ENCODE measurements around the gene PAEP.
"Not testable (repeated sequence)": the region's sequence is repeated elsewhere in the genome, so short reads cannot be mapped to it uniquely, and the experiment has no call there.

PAEP gene

GRCh38 chr9:135525241-135526088 is 36.1 kb upstream of the PAEP start:
- DNase-seq (ENCODE audit: low read depth in 1 of 2, low spot score in 1 of 2): no peak

DNA sequence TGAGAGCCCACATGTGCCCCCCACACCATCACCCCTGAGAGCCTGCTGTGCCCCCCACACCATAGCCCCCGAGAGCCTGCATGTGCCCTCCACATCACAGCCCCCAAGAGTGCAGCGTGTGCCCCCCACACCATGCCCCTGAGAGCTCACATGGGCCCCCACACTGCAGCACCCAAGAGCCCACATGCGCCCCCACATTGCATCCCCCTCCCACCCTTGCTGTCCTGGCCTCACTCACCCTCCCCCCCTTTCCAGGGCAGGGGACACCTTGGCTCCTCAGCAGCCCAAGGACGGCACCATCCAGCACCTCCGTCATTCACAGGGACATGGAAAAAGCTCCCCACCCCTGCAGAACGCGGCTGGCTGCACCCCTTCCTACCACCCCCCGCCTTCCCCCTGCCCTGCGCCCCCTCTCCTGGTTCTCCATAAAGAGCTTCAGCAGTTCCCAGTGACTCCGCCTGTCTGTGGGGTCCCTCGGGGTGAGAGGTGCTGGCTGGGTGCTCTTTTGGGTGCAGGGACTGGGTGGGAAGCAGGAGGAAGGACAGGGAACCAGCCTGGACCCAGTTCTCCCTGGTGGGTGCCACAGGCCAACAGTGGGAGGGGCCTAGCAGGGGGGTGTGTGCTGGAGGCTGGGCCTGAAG is 35.3 kb upstream of the PAEP start:
- DNase-seq (ENCODE audit: low read depth in 1 of 2, low spot score in 1 of 2): no peak

DNA sequence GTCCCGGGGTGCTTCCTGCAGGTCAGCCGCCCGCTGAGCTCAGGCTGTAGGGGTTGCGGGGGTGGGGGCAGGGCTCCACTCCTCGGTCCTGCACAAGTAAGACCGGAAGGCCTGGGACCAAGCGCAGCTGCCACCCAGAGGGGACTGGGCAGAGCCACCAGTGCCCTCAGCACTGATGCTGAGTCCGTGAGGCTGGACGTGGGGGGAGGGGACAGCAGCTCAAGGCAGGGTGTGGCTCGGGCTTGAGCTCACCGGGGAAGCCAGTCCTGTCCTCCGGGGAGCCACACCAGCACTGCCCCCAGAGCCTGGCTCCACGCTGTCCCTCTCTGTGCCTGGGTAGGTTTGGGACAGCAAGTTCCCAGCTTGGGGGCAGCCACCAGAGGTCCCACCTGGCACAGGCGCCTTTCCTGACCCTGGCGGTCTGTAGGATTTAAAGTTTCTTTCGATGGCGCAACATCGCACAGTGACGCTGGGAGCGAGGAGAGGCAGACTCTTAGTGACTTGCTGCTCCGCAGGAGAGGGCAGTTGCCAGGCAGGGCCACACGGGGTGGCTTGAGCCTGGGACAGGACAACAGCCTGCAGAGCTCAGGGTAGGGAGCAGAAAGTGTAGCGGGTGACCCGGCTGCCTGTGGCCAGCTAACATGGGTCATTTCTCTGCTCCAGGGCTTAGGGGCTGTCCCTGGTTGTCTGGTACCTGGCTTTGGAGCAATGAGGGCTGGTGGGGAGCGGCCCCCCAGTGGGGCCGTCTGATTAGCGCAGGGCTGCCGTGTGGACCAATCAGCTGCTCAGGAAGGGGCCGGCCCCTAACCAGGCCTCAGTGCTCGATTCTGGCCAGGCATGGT is 34.6 kb upstream of the PAEP start:
- no peak for DNase-seq (ENCODE audit: low read depth in 1 of 2, low spot score in 1 of 2)

- DNase-seq (ENCODE audit: low read depth in 1 of 2, low spot score in 1 of 2): not testable (repeated sequence)
These were observed 32.6 kb upstream of the PAEP start for GRCh38 chr9:135528842-135529435.

- no peak for DNase-seq (ENCODE audit: low read depth in 1 of 2, low spot score in 1 of 2)
These were observed 31.4 kb upstream of the PAEP start for GRCh38 chr9:135530146-135530545.

- no peak for DNase-seq (ENCODE audit: low read depth in 1 of 2, low spot score in 1 of 2)
These were observed 30.5 kb upstream of the PAEP start for GRCh38 chr9:135531096-135531495.

GRCh38 chr9:135533113-135533512 is 28.4 kb upstream of the PAEP start:
- DNase-seq (ENCODE audit: low read depth in 1 of 2, low spot score in 1 of 2): no peak

DNA sequence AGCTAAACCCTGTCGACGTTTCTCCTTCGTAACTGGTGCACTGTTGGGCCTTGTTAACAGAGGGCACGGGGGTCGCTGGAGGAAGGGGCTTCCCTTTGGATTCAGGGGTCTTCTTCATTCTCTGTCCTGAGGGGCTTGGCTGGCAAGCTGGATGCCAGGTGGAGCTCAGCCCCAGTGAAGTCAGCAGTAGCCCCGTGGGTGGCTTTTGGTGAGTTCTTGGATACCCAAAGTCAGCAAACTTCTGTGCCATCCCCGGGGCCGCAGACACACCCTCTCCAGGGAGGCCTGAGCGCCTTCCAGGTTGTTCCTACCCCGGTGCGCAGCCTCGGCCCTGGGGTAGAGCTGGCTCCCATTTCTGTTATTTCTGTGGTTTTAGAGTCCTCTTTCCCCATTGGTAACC is 27.9 kb upstream of the PAEP start:
- no peak for DNase-seq (ENCODE audit: low read depth in 1 of 2, low spot score in 1 of 2)

- DNase-seq (ENCODE audit: low read depth in 1 of 2, low spot score in 1 of 2): not testable (repeated sequence)
These were observed 27.3 kb upstream of the PAEP start for GRCh38 chr9:135534192-135534711.

DNA sequence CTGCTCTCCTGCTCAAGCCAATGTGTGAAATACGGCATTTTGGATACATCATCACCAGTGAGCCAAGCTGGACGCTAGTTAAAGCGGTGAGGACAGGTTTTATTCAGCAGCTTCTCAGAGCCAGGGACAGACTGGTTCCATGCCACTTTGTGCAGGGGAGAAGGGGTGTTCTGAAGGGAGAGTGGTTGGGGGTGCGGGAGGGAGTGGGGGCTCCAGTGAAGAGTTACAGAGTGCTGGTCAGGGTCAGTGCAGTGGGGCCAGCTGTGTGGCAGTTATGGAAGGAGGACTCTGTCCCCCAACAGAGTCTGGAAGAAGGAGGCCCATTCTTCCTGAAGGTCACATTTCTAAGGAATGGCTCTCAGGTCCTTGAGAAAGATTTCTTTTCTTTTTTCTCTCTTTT is 26.7 kb upstream of the PAEP start:
- not testable (repeated sequence) for DNase-seq (ENCODE audit: low read depth in 1 of 2, low spot score in 1 of 2)

DNA sequence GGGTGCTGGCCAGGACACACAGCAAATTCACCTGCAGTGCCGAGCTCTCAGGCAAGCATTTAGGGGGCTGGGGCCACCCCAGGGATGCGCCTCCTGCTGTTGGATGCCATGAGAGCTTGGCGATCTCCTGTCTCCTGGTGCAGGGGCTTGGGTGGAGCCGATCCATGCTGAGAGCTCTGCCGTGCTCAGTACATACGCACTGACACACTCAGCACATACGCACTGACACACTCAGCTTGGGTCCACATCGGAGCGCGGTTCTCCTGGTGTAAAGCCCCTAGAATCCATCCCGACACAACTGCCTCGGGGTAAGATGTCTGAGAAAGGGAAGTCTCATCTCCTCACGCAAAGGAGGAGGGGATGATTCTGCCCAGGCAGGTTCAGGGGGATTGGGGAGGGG is 25.9 kb upstream of the PAEP start:
- DNase-seq (ENCODE audit: low read depth in 1 of 2, low spot score in 1 of 2): not testable (repeated sequence)

DNA sequence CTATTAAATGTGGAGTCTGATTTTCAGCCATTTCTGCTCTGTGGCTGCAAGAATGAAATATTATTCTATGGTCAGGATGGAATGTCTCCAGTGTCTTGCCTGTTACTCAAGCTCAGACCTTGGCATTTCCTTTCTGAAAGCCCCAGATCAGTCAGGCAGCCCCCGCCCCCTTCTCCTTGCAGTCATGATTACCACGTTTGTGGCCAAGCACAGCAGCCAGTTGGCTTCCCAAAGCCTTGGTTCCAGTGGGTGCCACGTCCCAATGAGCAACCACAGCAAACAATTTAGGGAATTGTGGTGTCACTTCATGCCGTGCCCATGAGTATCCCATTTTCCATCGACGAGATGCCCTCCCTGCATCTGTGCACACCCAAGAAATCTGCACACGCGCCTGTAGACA is 25.3 kb upstream of the PAEP start:
- no peak for DNase-seq (ENCODE audit: low read depth in 1 of 2, low spot score in 1 of 2)

DNA sequence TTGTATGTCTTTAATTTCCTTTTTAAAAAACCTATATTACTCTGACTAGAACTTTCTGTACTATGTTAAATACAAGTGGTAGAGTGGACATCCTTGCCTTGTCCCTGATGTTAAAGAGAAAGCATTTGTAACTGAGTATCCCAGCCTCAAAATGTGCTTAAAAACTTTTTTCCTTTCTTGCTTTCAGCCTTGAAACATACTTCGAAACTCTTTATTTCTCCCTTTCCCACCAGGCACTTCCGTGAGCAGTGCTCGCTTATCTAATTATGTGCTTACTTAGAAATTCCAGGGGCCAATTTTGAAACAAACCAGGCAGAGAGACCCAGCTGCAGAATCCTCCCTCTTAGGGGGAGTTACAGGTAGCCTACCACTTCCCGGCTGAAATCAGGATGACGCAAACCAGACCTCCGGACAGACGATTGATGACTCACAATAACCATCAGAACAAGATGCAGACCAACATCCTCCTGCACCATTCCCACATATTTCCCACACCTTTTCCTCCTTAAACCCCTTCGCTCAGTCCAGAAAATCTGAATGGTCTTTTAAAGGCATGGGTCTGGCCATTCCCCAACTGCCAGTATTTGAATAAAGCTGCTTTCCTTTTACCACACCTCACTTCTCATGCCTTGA is 18.2 kb upstream of the PAEP start:
- not testable (repeated sequence) for DNase-seq (ENCODE audit: low read depth in 1 of 2, low spot score in 1 of 2)

DNA sequence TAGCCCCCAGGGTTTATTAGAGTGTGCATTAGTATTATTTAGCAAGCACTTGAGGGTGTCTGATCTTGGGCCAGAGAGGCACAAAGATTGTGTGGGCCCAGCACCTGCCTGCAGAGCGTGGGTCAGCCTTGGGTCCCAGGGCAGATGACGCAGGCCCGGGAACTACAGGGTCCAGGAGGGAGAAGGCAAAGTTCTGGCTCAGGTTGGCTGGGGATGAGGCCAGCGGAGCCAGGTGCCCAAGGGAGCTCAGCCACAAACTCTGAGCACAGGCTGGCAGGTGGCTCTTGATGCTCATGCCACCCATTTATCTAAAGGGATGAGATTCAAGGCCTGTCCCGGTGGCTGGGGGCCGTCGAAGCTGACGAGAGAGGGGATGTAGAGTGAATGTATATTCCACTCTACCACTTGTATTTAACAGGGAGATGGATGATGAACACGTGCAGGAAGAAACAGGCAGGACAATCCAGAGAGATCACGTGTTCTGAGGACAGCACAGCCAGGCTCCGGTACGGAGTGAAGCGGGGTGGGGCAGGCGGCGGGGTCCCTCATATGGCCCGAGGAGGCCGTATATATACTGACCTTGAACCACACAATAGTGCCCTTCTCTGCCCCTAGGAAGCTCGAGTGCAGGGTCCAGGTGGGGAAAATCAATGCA is 16.4 kb upstream of the PAEP start:
- no peak for DNase-seq (ENCODE audit: low read depth in 1 of 2, low spot score in 1 of 2)

DNA sequence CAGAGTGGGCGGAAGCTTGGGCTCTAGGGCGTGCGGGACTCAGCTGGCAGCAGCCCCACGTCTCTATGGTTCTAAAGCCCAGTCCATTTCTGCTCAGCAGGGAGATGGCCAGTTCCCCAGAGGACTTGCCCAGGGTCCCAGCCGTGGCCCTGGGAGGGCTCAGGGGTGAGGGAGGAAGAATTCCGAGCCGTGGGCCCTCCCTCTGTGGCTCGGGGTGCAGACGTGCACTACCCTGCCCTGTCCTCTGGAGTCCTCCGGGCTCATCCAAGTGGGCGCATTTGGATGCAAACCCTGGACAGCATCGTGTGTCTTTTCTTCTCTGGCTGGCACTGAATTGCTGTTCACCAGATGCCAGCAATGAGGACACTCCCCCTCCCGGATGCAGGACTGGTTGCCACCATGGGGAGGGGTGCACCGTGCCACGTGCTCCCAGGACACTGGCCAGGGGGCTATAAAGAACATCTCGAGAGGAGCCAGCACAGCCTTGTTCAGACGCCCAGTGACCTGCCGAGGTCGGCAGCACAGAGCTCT is 15.8 kb upstream of the PAEP start, which contains the start of gene OBP2A:
Gene OBP2A, plus strand, starts transcription at position 481 of the 531 bp plus-strand sequence. CDS start 55 bp downstream, outside the sequence.
- not testable (repeated sequence) for DNase-seq (ENCODE audit: low read depth in 1 of 2, low spot score in 1 of 2)

DNA sequence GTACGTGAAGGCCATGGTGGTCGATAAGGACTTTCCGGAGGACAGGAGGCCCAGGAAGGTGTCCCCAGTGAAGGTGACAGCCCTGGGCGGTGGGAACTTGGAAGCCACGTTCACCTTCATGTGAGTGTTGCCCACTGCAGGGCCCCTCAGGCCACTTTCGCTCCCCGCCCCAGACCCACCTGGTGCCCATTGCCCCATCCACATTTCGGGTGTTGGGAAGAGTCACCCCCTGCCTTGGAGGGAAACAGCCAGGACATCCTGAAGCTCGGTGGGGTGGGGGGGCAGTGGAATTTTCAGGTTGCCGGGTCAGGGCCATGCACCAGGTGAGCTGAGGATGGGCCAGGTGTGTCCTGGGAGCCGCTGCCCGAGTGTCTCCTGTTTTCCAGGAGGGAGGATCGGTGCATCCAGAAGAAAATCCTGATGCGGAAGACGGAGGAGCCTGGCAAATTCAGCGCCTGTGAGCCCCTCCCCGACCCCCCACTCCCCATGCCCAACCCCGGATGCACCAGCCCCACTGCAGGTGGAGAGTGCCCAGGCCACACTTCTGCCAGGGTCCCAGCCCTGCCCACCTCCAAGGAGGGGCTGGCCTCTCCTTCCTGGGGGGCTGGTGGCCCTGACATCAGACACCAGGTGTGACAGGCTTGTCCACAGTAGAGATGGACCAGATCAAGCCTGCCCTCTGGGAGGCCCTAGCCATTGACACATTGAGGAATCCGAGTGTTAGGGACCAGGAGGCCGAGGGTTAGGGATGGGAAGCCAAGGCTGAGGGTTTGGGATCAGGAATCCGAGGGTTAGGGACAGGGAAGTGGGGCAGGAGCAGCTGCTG is 14.6 kb upstream of the PAEP start:
- DNase-seq (ENCODE audit: low read depth in 1 of 2, low spot score in 1 of 2): not testable (repeated sequence)

- DNase-seq (ENCODE audit: low read depth in 1 of 2, low spot score in 1 of 2): no peak
These were observed 13.5 kb upstream of the PAEP start for GRCh38 chr9:135547756-135548736.

Measured in stimulated activated CD4-positive, alpha-beta T cell treated with anti-CD3 and anti-CD28 coated beads, Interleukin-15, amount 100 ng/mL, for 1 hour (primary cell).